ENCODE measurements around the gene TAS2R41. TPM values are rescaled to one million over a fixed set of nuclear protein-coding genes. Genes with fewer than 3 reads are reported as not detected.

TAS2R41 gene
- 0.10 TPM in 1 of 2 replicates, not detected in the other for total RNA-seq (2014; rRNA removed; shearing (Covaris generic))

- H3K4me3 ChIP-seq (ENCODE audit: insufficient read depth, low read depth, low read length): no peak within 1 kb of the TSS
- H3K27me3 ChIP-seq (ENCODE audit: control insufficient read depth, insufficient read depth, low read length): no peaks in the 10 kb centered on the region
- H3K36me3 ChIP-seq (replicated peaks; ENCODE audit: control insufficient read depth, insufficient read depth, low read length): no peaks in the 10 kb centered on the region
- DNase-seq: no peak
Measured at GRCh38 chr7:143477501-143478150, at the start of gene TAS2R41. Gene TAS2R41, plus strand, starts transcription at chr7:143477873. Its CDS starts 0 bp downstream, at chr7:143477873.

- no peak for DNase-seq
- no peaks in the 10 kb centered on the region for H3K36me3 ChIP-seq (replicated peaks; ENCODE audit: control insufficient read depth, insufficient read depth, low read length)
- H3K27me3 ChIP-seq (ENCODE audit: control insufficient read depth, insufficient read depth, low read length): no peaks in the 10 kb centered on the region
- H3K4me3 ChIP-seq (ENCODE audit: insufficient read depth, low read depth, low read length): no peak overlapping the region
Measured at GRCh38 chr7:143429770-143430698, 47.6 kb upstream of the TAS2R41 start.

DNA sequence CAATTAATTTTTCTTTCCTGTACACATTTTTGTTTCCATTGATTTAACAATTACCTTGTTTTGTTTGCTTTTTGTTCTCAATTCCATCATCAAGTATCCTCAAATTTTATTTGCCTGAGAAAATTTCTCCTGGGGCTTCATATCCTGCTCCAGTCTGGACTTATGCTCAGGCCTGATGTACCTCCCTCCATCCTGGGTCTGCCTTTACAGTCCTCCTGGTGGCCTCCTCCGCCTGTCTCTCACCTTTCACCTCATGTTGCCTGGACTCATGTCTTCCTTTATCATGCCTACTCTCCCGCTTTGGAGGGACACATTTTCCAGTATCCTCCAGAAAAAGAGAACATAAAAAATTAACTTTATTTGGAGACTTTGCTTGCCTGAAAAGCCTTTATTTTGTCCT is 46.6 kb upstream of the TAS2R41 start:
- H3K4me3 ChIP-seq (ENCODE audit: insufficient read depth, low read depth, low read length): no peak overlapping the region
- no peaks in the 10 kb centered on the region for H3K36me3 ChIP-seq (replicated peaks; ENCODE audit: control insufficient read depth, insufficient read depth, low read length)
- no peak for DNase-seq
- H3K27me3 ChIP-seq (ENCODE audit: control insufficient read depth, insufficient read depth, low read length): no peaks in the 10 kb centered on the region

DNA sequence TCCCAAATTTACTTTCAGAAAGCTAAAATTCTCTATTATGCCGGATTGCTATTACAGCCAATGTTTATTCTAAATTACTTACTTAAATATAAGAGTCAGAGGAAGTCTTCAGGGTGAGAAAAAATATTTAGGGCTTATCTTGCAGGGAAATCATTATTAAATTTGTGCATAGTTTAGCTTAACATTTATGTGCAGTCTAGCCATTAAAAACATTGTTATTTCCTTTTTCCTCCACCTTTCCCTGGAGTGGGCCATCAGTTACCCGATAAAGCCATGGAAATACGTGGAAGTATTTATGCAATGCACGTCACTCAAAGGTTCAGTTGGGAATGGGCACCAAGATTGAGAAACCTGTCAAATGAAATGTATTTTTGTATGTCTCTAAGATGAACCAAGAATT is 43.9 kb upstream of the TAS2R41 start:
- Histone ChIP-seq H3K4me3 (ENCODE audit: insufficient read depth, low read depth, low read length) (no peak overlapping the region), H3K36me3 (replicated peaks; ENCODE audit: control insufficient read depth, insufficient read depth, low read length) (no peaks in the 10 kb centered on the region), H3K27me3 (ENCODE audit: control insufficient read depth, insufficient read depth, low read length) (no peaks in the 10 kb centered on the region)
- DNase-seq: no peak

- H3K4me3 ChIP-seq (ENCODE audit: insufficient read depth, low read depth, low read length): no peak overlapping the region
- DNase-seq: no peak
- no peaks in the 10 kb centered on the region for H3K36me3 ChIP-seq (replicated peaks; ENCODE audit: control insufficient read depth, insufficient read depth, low read length)
- no peaks in the 10 kb centered on the region for H3K27me3 ChIP-seq (ENCODE audit: control insufficient read depth, insufficient read depth, low read length)
Measured at GRCh38 chr7:143434660-143435059, 43.0 kb upstream of the TAS2R41 start.

GRCh38 chr7:143435266-143435665 is 42.4 kb upstream of the TAS2R41 start:
- Histone ChIP-seq H3K36me3 (replicated peaks; ENCODE audit: control insufficient read depth, insufficient read depth, low read length) (no peaks in the 10 kb centered on the region), H3K4me3 (ENCODE audit: insufficient read depth, low read depth, low read length) (no peak overlapping the region), H3K27me3 (ENCODE audit: control insufficient read depth, insufficient read depth, low read length) (no peaks in the 10 kb centered on the region)
- DNase-seq: no peak

GRCh38 chr7:143436325-143436946 is 41.2 kb upstream of the TAS2R41 start:
- H3K27me3 ChIP-seq (ENCODE audit: control insufficient read depth, insufficient read depth, low read length): no peaks in the 10 kb centered on the region
- DNase-seq: no peak
- no peaks in the 10 kb centered on the region for H3K36me3 ChIP-seq (replicated peaks; ENCODE audit: control insufficient read depth, insufficient read depth, low read length)
- H3K4me3 ChIP-seq (ENCODE audit: insufficient read depth, low read depth, low read length): no peak overlapping the region

GRCh38 chr7:143437578-143437977 is 40.1 kb upstream of the TAS2R41 start:
- Histone ChIP-seq H3K4me3 (ENCODE audit: insufficient read depth, low read depth, low read length) (no peak overlapping the region), H3K36me3 (replicated peaks; ENCODE audit: control insufficient read depth, insufficient read depth, low read length) (no peaks in the 10 kb centered on the region), H3K27me3 (ENCODE audit: control insufficient read depth, insufficient read depth, low read length) (no peaks in the 10 kb centered on the region)

GRCh38 chr7:143439866-143440265 is 37.8 kb upstream of the TAS2R41 start:
- Histone ChIP-seq H3K27me3 (ENCODE audit: control insufficient read depth, insufficient read depth, low read length) (no peaks in the 10 kb centered on the region), H3K4me3 (ENCODE audit: insufficient read depth, low read depth, low read length) (no peak overlapping the region), H3K36me3 (replicated peaks; ENCODE audit: control insufficient read depth, insufficient read depth, low read length) (no peaks in the 10 kb centered on the region)
- no peak for DNase-seq

More at GRCh38 chr7:143437578-143437977, 40.1 kb upstream of the TAS2R41 start:
- DNase-seq: no peak

DNA sequence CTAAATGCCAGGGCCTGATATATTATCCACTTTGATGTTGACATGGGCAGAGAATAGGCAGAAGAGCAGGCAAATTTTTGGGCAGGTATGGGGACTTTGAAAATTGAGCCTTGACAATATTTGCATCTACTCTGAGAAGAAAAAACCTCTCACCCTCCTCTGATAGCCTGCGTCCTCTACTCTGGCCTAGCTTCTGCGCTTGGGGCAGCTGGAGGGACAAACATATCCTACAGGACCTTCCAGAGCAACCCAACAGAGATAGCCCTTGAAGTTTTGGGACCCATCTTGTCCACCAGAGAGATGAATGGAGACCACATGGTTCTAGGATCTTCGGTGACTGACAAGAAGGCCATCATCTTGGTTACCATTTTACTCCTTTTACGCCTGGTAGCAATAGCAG is 34.5 kb upstream of the TAS2R41 start, which contains the start of gene TAS2R60:
TSS of gene TAS2R60 (plus strand) at position 301 of the 400 bp plus-strand sequence. CDS start at position 301, 0 bp downstream.
- no peaks in the 10 kb centered on the region for H3K36me3 ChIP-seq (replicated peaks; ENCODE audit: control insufficient read depth, insufficient read depth, low read length)
- no peaks in the 10 kb centered on the region for H3K27me3 ChIP-seq (ENCODE audit: control insufficient read depth, insufficient read depth, low read length)
- DNase-seq: no peak
- no peak within 1 kb of the TSS for H3K4me3 ChIP-seq (ENCODE audit: insufficient read depth, low read depth, low read length)

DNA sequence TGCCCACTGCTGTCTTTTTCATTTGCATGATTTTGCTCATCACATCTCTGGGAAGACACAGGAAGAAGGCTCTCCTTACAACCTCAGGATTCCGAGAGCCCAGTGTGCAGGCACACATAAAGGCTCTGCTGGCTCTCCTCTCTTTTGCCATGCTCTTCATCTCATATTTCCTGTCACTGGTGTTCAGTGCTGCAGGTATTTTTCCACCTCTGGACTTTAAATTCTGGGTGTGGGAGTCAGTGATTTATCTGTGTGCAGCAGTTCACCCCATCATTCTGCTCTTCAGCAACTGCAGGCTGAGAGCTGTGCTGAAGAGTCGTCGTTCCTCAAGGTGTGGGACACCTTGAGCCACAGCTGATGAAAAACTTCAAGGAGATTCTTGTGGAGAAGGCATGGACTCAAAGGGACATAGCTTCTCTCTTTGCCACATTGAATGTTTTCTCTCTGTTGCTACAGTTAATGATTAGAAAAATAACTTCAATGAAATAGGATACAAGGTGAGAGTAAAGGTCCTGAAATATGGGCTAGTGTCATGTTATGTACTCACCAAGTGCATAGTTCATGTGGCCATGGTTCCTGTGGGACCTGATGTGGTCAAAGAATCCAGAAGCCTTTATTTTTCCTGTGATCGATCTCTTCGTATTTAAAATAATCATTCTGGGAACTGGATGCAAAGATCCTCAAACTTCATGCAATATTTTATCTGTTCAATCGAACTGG is 33.5 kb upstream of the TAS2R41 start:
- Histone ChIP-seq H3K36me3 (replicated peaks; ENCODE audit: control insufficient read depth, insufficient read depth, low read length) (no peaks in the 10 kb centered on the region), H3K27me3 (ENCODE audit: control insufficient read depth, insufficient read depth, low read length) (no peaks in the 10 kb centered on the region), H3K4me3 (ENCODE audit: insufficient read depth, low read depth, low read length) (no peak overlapping the region)
- no peak for DNase-seq

DNA sequence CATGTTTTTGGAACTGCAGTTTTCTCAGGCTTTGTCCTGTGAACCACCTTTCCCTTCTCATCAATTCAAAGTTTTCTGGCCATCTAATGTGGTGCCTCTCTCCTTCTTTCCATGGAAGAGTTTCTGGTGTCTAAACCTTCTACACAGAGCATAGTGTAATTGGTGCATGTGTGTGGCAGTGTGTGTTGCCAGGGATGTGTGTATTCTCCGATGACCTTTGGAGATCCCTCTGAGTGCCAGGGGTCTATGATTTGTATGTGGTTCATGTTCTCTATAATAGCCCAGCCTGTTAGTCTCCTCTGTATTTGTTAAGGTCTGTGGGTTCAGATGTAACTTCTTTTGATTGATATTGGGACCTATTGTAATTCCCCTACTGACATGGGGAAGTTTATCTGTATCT is 32.9 kb upstream of the TAS2R41 start:
- Histone ChIP-seq H3K36me3 (replicated peaks; ENCODE audit: control insufficient read depth, insufficient read depth, low read length) (no peaks in the 10 kb centered on the region), H3K27me3 (ENCODE audit: control insufficient read depth, insufficient read depth, low read length) (no peaks in the 10 kb centered on the region), H3K4me3 (ENCODE audit: insufficient read depth, low read depth, low read length) (no peak overlapping the region)
- DNase-seq: no peak

DNA sequence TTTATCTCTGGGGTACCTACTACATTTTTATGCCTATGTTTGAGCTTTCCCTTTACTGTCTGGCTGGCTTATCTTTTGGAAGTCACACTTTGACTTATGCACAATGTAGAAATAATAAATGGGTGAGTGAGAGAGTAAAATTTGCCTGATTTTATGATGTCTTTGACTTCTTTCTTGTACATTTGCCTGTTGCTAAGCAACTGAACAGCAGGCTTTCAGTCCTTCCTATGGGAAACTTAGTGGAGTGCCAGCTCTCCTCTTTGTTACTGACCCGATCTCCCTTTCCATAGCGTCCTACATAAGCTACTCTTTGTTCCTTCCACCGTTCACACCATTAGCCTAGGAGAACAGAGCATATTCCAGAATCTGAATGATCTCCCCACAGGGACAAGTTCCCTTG is 30.2 kb upstream of the TAS2R41 start:
- Histone ChIP-seq H3K27me3 (ENCODE audit: control insufficient read depth, insufficient read depth, low read length) (no peaks in the 10 kb centered on the region), H3K4me3 (ENCODE audit: insufficient read depth, low read depth, low read length) (no peak overlapping the region), H3K36me3 (replicated peaks; ENCODE audit: control insufficient read depth, insufficient read depth, low read length) (no peaks in the 10 kb centered on the region)
- peak; percentile 23 for DNase-seq

DNA sequence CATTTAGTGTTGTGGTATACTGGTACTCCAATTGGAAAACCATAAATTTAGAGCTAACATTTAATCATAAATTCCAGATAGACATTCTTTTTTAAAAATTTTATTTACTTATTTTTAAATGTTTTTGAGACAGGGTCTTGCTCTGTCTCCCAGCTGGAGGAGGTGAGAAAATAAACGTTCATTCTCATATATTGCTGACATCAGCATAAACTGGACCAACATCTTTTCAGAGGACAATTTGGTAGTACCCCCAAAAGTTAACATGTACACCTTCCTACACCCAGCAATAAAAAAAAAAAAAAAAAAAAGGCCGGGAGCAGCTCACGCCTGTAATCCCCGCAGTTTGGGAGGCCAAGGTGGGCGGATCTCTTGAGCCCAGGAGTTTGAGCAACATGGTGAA is 29.2 kb upstream of the TAS2R41 start:
- DNase-seq: no peak
- no peak overlapping the region for H3K4me3 ChIP-seq (ENCODE audit: insufficient read depth, low read depth, low read length)
- H3K27me3 ChIP-seq (ENCODE audit: control insufficient read depth, insufficient read depth, low read length): no peaks in the 10 kb centered on the region
- H3K36me3 ChIP-seq (replicated peaks; ENCODE audit: control insufficient read depth, insufficient read depth, low read length): no peaks in the 10 kb centered on the region
